Sigmoid colon (tissue), 7 donors: ENCODE data around the gene KRT36. TPM values are rescaled to one million over a fixed set of nuclear protein-coding genes. Genes with fewer than 3 reads are reported as not detected.

ENCODE experiments used
- DNase-seq: peaks from one replicate; pipeline ENCODE4 v3.0.0-alpha.2; 2019
- H3K27ac ChIP-seq, 4 donors: fragments of 200-600 bp; sonication (generic); one replicate each; pipeline ENCODE4 v1.5.1; 2016 to 2019; ENCODE audit warnings: mild to moderate bottlenecking in 1 of 4
- H3K27me3 ChIP-seq, 3 donors: fragments of 200-600 bp; sonication (generic); one replicate each; pipeline ENCODE4 v1.5.1; 2019; ENCODE audit warnings: mild to moderate bottlenecking in 1 of 3
- H3K36me3 ChIP-seq, 4 donors: fragments of 200-600 bp; sonication (generic); one replicate each; pipeline ENCODE4 v1.5.1; 2016 to 2019
- H3K4me1 ChIP-seq, 4 donors: fragments of 200-600 bp; sonication (generic); one replicate each; pipeline ENCODE4 v1.5.1; 2017 to 2019
- H3K4me3 ChIP-seq, 4 donors: fragments of 200-600 bp; sonication (generic); one replicate each; pipeline ENCODE4 v1.5.1; 2017 to 2019; ENCODE audit warnings: mild to moderate bottlenecking in 2 of 4, moderate library complexity in 1 of 4
- H3K9me3 ChIP-seq, 4 donors: fragments of 200-600 bp in 3 of 4; sonication (generic) in 3 of 4; one replicate each; pipeline versions ENCODE4 v1.5.1 to v1.6.1; 2013 to 2019
- EP300 ChIP-seq, 4 donors: sonication (generic); formaldehyde crosslinking; IDR thresholded peaks; one replicate each; pipeline ENCODE4 v1.6.1; 2017; ENCODE audit warnings: antibody characterized with exemption in 4 of 4
- POLR2A ChIP-seq, 2 donors: fragments of 450-650 bp; IDR thresholded peaks; one replicate each; pipeline ENCODE4 v1.6.1; 2016; ENCODE audit warnings: antibody characterized with exemption in 2 of 2, mild to moderate bottlenecking in 2 of 2, moderate library complexity in 2 of 2
- POLR2AphosphoS5 ChIP-seq, 4 donors: sonication (generic); formaldehyde crosslinking; IDR thresholded peaks; one replicate each; pipeline ENCODE4 v1.6.1; 2017; ENCODE audit warnings: antibody characterized with exemption in 4 of 4
- WGBS, 2 donors: extraction: QIAGEN DNeasy Blood & Tissue Kit; methylation state at CpG; one replicate each; pipeline ENCODE4 v1.1.7; 2013; 5-methylcytosine and 5-hydroxymethylcytosine counted together
- intact Hi-C: fragments of 100-400 bp; cut with DNase I; formaldehyde crosslinking; loops from one replicate; pipeline ENCODE4 v1.15.1; 2023
- polyA plus RNA-seq, 3 donors: library from polyadenylated mRNA; stranded (reverse); fragments of 200-250 nt; gene quantifications; one replicate each; pipeline ENCODE4 v1.2.3, GENCODE V29; 2013
- total RNA-seq, 4 donors: library from RNA; depleted of rRNA; stranded (reverse); fragments of >200 nt; gene quantifications; one replicate each; pipeline ENCODE4 v1.1.0, GENCODE V29; 2016
- TF ChIP-seq, protein P1 (sequence below), 4 experiments: fragments of 450-650 bp in 3 of 4; fragments of 200-600 bp in 1 of 4; IDR thresholded peaks; one replicate each; pipeline ENCODE4 v1.5.1; 2016 to 2019; ENCODE audit warnings: antibody characterized with exemption in 4 of 4, mild to moderate bottlenecking in 3 of 4, moderate library complexity in 2 of 4
- donor health status: healthy with polysubstance abuse.
- donor health status: Bipolar disorder and iron deficiency.
- donor health status: healthy.

The KRT36 gene
- total and polyA plus RNA-seq, 7 donors: 0.20 to 0.33 TPM; not detected in 5

DNA sequence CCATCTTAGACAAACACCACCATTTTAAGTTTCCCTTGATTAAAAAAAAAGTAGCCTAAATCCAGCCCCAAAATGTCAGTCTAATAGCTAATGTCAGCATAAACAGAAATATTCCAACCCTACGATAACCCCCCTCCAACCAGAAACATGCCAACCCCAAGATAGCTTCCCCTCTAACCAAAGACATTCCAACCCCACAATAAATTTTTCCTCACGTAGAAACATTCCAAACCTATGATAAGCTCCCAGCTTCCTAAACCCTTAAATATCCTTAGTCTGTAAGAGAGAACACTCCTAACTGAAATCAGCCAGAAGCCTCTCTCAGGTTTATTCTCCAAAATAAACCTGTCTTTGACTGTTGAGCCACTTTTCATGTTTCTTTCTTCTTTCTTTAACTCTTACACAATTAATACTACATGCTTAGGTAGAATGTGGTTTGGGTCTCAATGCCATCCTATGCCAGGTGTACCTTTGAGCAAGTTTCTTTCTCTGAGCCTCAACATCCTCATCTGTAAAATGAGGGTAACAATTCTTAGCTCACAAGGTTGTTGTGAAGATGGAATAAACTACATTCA is 38.5 kb downstream of the KRT36 start:
- Histone ChIP-seq H3K4me1 (no peaks in the 10 kb centered on the region), H3K4me3 (no peak overlapping the region), H3K9me3 (no peaks in the 10 kb centered on the region), H3K27ac (no peak overlapping the region), H3K27me3 (peaks cover 0 to 3% (median 0%) of the 10 kb centered on the region in 3 donors), H3K36me3 (no peaks in the 10 kb centered on the region)
- TF ChIP-seq POLR2A (IDR thresholded peaks at IDR 0.05) (no peak), EP300 (IDR thresholded peaks at IDR 0.05) (no peak), POLR2AphosphoS5 (IDR thresholded peaks at IDR 0.05) (no peak)
- TF ChIP-seq, protein P1, sequence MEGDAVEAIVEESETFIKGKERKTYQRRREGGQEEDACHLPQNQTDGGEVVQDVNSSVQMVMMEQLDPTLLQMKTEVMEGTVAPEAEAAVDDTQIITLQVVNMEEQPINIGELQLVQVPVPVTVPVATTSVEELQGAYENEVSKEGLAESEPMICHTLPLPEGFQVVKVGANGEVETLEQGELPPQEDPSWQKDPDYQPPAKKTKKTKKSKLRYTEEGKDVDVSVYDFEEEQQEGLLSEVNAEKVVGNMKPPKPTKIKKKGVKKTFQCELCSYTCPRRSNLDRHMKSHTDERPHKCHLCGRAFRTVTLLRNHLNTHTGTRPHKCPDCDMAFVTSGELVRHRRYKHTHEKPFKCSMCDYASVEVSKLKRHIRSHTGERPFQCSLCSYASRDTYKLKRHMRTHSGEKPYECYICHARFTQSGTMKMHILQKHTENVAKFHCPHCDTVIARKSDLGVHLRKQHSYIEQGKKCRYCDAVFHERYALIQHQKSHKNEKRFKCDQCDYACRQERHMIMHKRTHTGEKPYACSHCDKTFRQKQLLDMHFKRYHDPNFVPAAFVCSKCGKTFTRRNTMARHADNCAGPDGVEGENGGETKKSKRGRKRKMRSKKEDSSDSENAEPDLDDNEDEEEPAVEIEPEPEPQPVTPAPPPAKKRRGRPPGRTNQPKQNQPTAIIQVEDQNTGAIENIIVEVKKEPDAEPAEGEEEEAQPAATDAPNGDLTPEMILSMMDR (IDR thresholded peaks at IDR 0.05): no peak
- intact Hi-C loops: no loop called here
- DNase-seq: no peak
- WGBS, 2 donors: 80 to 86% methylated on average over 2 of the region's 2 CpGs

DNA sequence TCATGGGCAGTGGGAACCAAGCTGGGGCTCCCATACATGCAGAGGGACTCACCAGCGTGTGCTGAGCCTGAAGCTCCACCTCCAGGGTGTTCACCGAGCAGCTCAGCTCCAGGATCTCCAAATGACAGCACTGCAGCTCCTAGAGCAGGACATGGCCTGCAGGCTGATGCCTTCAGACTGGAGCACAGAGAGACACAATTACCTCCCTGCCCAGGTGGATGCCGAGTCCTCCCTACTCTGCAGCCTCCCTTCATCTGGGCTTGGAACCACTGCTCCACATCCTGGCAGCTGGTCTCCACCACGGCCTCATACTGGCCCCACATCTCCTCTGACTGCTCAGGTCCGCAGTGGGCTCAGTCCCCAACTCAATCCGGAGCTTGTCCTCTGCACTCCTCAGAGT is 40.7 kb downstream of the KRT36 start:
- Histone ChIP-seq H3K36me3 (no peaks in the 10 kb centered on the region), H3K4me1 (no peaks in the 10 kb centered on the region), H3K27ac (no peak overlapping the region), H3K9me3 (no peaks in the 10 kb centered on the region), H3K27me3 (peaks cover 0 to 3% (median 0%) of the 10 kb centered on the region in 3 donors), H3K4me3 (no peak overlapping the region)
- TF ChIP-seq POLR2A (IDR thresholded peaks at IDR 0.05) (no peak), POLR2AphosphoS5 (IDR thresholded peaks at IDR 0.05) (no peak), EP300 (IDR thresholded peaks at IDR 0.05) (no peak)
- TF ChIP-seq, protein P1 (IDR thresholded peaks at IDR 0.05): no peak
- WGBS, 2 donors: 73 to 82% methylated on average over 6 of the region's 6 CpGs
- DNase-seq: no peak
- intact Hi-C loops: no loop called here

DNA sequence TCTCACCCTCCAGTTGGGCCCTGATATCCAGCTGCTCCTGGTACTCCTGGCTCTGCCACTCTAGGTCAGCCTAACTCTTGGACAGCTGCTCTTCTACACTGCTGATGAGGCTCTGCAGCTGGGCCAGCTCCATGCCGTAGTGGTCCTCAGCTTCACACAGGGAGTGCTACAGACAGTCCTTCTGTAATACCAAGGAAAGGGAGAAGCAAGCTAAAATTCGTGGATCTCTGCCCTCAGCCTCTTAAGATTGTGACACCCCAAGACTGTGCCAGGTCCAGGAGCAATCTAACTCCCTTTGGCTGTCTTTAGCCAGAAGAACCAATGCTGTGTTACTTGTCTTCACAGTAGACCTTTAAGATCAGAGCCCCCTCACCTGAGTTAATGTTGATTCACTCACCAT is 41.2 kb downstream of the KRT36 start:
- intact Hi-C loops: no loop called here

DNA sequence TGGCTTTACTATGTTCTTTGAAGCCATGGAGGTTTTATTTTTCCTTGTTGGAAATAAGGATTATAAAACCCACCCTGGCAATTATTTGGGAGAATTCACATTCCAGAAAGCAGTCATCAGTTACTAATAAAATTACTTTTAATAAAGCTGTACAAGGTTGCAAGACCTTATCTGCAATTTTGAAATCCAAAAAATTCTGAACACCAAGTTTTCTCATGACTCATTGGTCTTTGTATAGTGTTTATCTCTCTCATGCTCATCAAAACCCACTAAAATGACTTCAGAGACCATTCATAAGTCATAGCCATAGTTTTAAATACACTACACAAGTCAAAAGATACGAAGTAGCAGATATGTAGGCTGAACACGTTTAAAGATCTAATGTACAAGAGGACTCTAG is 42.9 kb downstream of the KRT36 start:
- WGBS, 2 donors: 62 to 81% methylated on average over 2 of the region's 2 CpGs
- H3K27ac ChIP-seq: no peak overlapping the region
- TF ChIP-seq POLR2AphosphoS5 (IDR thresholded peaks at IDR 0.05): no peak
- TF ChIP-seq EP300 (IDR thresholded peaks at IDR 0.05): no peak
- intact Hi-C loops: no loop called here
- no peaks in the 10 kb centered on the region for H3K9me3 ChIP-seq
- no peaks in the 10 kb centered on the region for H3K4me1 ChIP-seq
- H3K36me3 ChIP-seq: no peaks in the 10 kb centered on the region
- no peak for DNase-seq
- H3K27me3 ChIP-seq: peaks cover 0 to 9% (median 0%) of the 10 kb centered on the region in 3 donors
- no peak overlapping the region for H3K4me3 ChIP-seq

More for the DNA sequence above, 41.2 kb downstream of the KRT36 start:
- Histone ChIP-seq H3K27me3 (peaks cover 0 to 3% (median 0%) of the 10 kb centered on the region in 3 donors), H3K4me3 (no peak overlapping the region), H3K27ac (no peak overlapping the region), H3K9me3 (no peaks in the 10 kb centered on the region), H3K4me1 (no peaks in the 10 kb centered on the region), H3K36me3 (no peaks in the 10 kb centered on the region)
- 42 to 54% methylated on average over 2 of the region's 2 CpGs for WGBS, 2 donors
- DNase-seq: no peak
- TF ChIP-seq POLR2AphosphoS5 (IDR thresholded peaks at IDR 0.05): no peak
- TF ChIP-seq POLR2A (IDR thresholded peaks at IDR 0.05): no peak
- no peak for TF ChIP-seq EP300 (IDR thresholded peaks at IDR 0.05)
- TF ChIP-seq, protein P1 (IDR thresholded peaks at IDR 0.05): no peak

DNA sequence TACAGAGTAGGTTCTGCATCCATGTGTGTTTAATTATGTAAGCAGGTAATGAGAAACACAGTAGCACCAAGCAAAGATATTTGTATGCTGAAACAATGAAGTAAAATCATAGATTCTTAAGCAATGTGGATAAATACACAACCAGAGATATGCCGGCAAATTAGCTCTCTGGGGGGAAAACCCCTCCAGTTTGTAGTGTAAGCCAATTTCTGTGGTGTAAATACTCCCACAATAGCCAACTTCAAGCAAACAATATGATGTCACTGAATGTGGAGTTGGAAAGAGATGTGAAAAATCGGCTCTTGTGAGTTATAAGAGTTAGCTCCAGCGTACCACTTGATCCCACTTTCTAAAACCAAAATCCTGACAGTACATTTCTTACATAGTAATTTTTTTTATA is 45.1 kb downstream of the KRT36 start:
- DNase-seq: no peak
- no peaks in the 10 kb centered on the region for H3K9me3 ChIP-seq
- H3K36me3 ChIP-seq: no peaks in the 10 kb centered on the region
- H3K4me3 ChIP-seq: no peak overlapping the region
- intact Hi-C loops: no loop called here
- no peaks in the 10 kb centered on the region for H3K4me1 ChIP-seq
- peaks cover 0 to 8% (median 0%) of the 10 kb centered on the region in 3 donors for H3K27me3 ChIP-seq
- 58 to 74% methylated on average over 3 of the region's 3 CpGs for whole genome bisulfite sequencing, 2 donors
- H3K27ac ChIP-seq: no peak overlapping the region
- TF ChIP-seq POLR2A (IDR thresholded peaks at IDR 0.05): no peak
- TF ChIP-seq, protein P1 (IDR thresholded peaks at IDR 0.05): no peak
- TF ChIP-seq POLR2AphosphoS5 (IDR thresholded peaks at IDR 0.05): no peak
- no peak for TF ChIP-seq EP300 (IDR thresholded peaks at IDR 0.05)
